ENCODE results near the gene CNOT3. TPM values are rescaled to one million over a fixed set of nuclear protein-coding genes. Genes with fewer than 3 reads are reported as not detected.
"Not testable (repeated sequence)": the region's sequence is repeated elsewhere in the genome, so short reads cannot be mapped to it uniquely, and the experiment has no call there.

CNOT3 gene
- total and polyA plus RNA-seq, 2 experiments from 2014 or later: 12.0 to 50.1 TPM

DNA sequence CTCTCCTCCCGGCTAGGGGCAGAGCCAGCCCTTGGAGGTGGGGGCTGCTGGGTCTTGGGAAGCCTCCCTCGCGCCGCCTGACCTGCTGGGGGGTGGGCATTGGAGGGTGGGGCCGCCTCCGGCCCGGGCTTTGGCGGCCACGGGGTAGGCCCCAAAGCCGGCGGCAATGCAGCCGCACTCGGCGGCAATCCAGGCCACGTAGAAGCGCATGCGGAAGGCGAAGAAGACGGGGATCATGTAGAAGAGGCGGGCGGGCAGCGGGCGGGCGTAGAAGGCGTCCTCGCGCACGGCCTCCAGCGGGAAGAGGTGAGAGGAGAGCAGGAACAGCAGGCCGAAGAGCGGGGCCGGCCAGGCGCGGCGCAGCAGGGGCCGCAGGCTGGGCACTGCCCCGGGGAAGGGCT, 43.1 kb downstream of the CNOT3 start:
- Histone ChIP-seq H4K20me1 (ENCODE audit: insufficient read depth, poor library complexity, severe bottlenecking) (no peaks in the 10 kb centered on the region), H3K27ac (no peak overlapping the region), H2AFZ (no peak overlapping the region), H3K9me3 (ENCODE audit: low read depth) (no peaks in the 10 kb centered on the region), H3K4me1 (ENCODE audit: insufficient read depth) (no peaks in the 10 kb centered on the region), H3K79me2 (no peaks in the 10 kb centered on the region), H3K27me3 (no peaks in the 10 kb centered on the region), H3K9me2 (replicated peaks; ENCODE audit: insufficient read depth) (no peaks in the 10 kb centered on the region), H3K4me2 (no peak overlapping the region), H3K4me3 (no peak overlapping the region), H3K36me3 (replicated peaks; ENCODE audit: insufficient read depth, low read depth) (no peaks in the 10 kb centered on the region)
- no peak for DNase-seq (ENCODE audit: low spot score)
- WGBS (ENCODE audit: low lambda C conversion rate, missing lambda C conversion rate): 96% methylated on average over 26 of the region's 37 CpGs
- TF ChIP-seq EZH2 (IDR thresholded peaks at IDR 0.05; ENCODE audit: borderline replicate concordance) (no peak), CTCF (IDR thresholded peaks at IDR 0.05; ENCODE audit: poor library complexity) (no peak), EZH2phosphoT487 (IDR thresholded peaks at IDR 0.05; ENCODE audit: low read depth, severe bottlenecking, unreplicated experiment) (no peak)

- H3K4me3 ChIP-seq; H3K9me2 ChIP-seq (replicated peaks; ENCODE audit: insufficient read depth); H4K20me1 ChIP-seq (ENCODE audit: insufficient read depth, poor library complexity, severe bottlenecking); H3K9me3 ChIP-seq (ENCODE audit: low read depth); H3K36me3 ChIP-seq (replicated peaks; ENCODE audit: insufficient read depth, low read depth); H3K79me2 ChIP-seq; DNase-seq (ENCODE audit: low spot score); H3K27me3 ChIP-seq; H2AFZ ChIP-seq; H3K4me1 ChIP-seq (ENCODE audit: insufficient read depth); H3K27ac ChIP-seq; H3K4me2 ChIP-seq: not testable (repeated sequence)
- 93% methylated on average over 2 of the region's 3 CpGs for WGBS (ENCODE audit: low lambda C conversion rate, missing lambda C conversion rate)
These were observed 44.3 kb downstream of the CNOT3 start for GRCh38 chr19:54181894-54182293.

DNA sequence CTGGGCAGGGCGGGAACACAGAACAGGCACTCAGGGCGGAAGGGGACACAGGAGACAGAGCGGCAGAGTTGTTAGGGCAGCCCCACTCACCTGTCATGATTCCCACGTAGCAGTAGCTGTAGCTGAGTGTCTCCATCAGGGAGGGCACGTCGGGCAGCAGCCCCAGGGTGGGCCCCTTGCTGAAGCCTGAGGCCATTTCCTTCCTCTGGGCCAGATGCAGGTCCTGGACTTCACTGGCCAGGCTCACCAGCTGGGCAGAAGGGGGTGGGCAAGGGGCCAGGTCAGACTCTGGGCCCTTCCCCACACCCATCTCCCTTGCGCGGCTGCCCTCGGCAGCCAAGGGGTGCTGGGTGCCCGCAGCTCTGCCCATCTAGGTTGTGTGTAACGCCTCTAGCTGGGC, 45.9 kb downstream of the CNOT3 start:
- no peak for DNase-seq (ENCODE audit: low spot score)
- H3K4me1 ChIP-seq (ENCODE audit: insufficient read depth): no peaks in the 10 kb centered on the region
- no peaks in the 10 kb centered on the region for H4K20me1 ChIP-seq (ENCODE audit: insufficient read depth, poor library complexity, severe bottlenecking)
- H2AFZ ChIP-seq: no peak overlapping the region
- H3K36me3 ChIP-seq (replicated peaks; ENCODE audit: insufficient read depth, low read depth): no peaks in the 10 kb centered on the region
- no peaks in the 10 kb centered on the region for H3K9me3 ChIP-seq (ENCODE audit: low read depth)
- H3K27me3 ChIP-seq: no peaks in the 10 kb centered on the region
- no peak overlapping the region for H3K27ac ChIP-seq
- H3K9me2 ChIP-seq (replicated peaks; ENCODE audit: insufficient read depth): no peaks in the 10 kb centered on the region
- TF ChIP-seq EZH2phosphoT487 (IDR thresholded peaks at IDR 0.05; ENCODE audit: low read depth, severe bottlenecking, unreplicated experiment) (no peak), EZH2 (IDR thresholded peaks at IDR 0.05; ENCODE audit: borderline replicate concordance) (no peak), CTCF (IDR thresholded peaks at IDR 0.05; ENCODE audit: poor library complexity) (no peak)
- no peak overlapping the region for H3K4me2 ChIP-seq
- no peak overlapping the region for H3K4me3 ChIP-seq
- 96% methylated on average over 11 of the region's 11 CpGs for WGBS (ENCODE audit: low lambda C conversion rate, missing lambda C conversion rate)
- peaks cover 16% of the 10 kb centered on the region for H3K79me2 ChIP-seq

DNA sequence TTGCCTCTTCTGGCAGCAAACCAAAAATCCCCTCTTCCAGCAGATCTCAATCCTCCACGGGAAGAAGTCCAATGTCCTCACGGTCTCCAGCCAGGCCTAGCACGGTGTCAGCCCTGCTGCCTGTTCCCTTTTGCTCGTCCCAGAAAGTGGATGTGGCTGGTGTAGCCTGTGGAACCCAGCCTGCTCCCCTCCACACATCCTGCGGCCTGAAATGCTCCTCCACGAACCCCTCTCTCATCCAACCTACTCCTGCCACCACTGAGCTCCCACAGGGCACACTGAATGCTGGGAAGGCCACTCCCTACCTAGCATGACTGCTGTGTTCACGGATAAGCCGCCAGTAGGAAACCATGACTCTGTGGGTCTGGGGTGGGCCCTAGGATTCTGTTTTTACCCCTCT, 48.8 kb downstream of the CNOT3 start:
- H3K9me2 ChIP-seq (replicated peaks; ENCODE audit: insufficient read depth): no peaks in the 10 kb centered on the region
- H2AFZ ChIP-seq: no peak overlapping the region
- no peaks in the 10 kb centered on the region for H3K9me3 ChIP-seq (ENCODE audit: low read depth)
- TF ChIP-seq EZH2phosphoT487 (IDR thresholded peaks at IDR 0.05; ENCODE audit: low read depth, severe bottlenecking, unreplicated experiment) (no peak), CTCF (IDR thresholded peaks at IDR 0.05; ENCODE audit: poor library complexity) (no peak), EZH2 (IDR thresholded peaks at IDR 0.05; ENCODE audit: borderline replicate concordance) (no peak)
- H3K36me3 ChIP-seq (replicated peaks; ENCODE audit: insufficient read depth, low read depth): no peaks in the 10 kb centered on the region
- H3K4me2 ChIP-seq: no peak overlapping the region
- H3K27ac ChIP-seq: peak overlapping the region; percentile 81
- H3K79me2 ChIP-seq: peaks cover 19% of the 10 kb centered on the region
- H4K20me1 ChIP-seq (ENCODE audit: insufficient read depth, poor library complexity, severe bottlenecking): no peaks in the 10 kb centered on the region
- H3K27me3 ChIP-seq: no peaks in the 10 kb centered on the region
- 98% methylated on average over 8 of the region's 8 CpGs for WGBS (ENCODE audit: low lambda C conversion rate, missing lambda C conversion rate)
- no peak for DNase-seq (ENCODE audit: low spot score)
- H3K4me1 ChIP-seq (ENCODE audit: insufficient read depth): no peaks in the 10 kb centered on the region
- no peak overlapping the region for H3K4me3 ChIP-seq
